GM12874 (cell line): ENCODE measurements around the gene FKBP1B.

Experiments used
- TF ChIP-seq, protein P1 (sequence below): IDR thresholded peaks from 2 replicates; pipeline ENCODE4 v1.5.1; 2011; ENCODE audit warnings: low read depth, mild to moderate bottlenecking, control low read depth, low read length, moderate library complexity; ENCODE audit not compliant: insufficient read depth

Gene FKBP1B

GRCh38 chr2:24054366-24055010, 4.9 kb downstream of the FKBP1B start:
- TF ChIP-seq, protein P1, sequence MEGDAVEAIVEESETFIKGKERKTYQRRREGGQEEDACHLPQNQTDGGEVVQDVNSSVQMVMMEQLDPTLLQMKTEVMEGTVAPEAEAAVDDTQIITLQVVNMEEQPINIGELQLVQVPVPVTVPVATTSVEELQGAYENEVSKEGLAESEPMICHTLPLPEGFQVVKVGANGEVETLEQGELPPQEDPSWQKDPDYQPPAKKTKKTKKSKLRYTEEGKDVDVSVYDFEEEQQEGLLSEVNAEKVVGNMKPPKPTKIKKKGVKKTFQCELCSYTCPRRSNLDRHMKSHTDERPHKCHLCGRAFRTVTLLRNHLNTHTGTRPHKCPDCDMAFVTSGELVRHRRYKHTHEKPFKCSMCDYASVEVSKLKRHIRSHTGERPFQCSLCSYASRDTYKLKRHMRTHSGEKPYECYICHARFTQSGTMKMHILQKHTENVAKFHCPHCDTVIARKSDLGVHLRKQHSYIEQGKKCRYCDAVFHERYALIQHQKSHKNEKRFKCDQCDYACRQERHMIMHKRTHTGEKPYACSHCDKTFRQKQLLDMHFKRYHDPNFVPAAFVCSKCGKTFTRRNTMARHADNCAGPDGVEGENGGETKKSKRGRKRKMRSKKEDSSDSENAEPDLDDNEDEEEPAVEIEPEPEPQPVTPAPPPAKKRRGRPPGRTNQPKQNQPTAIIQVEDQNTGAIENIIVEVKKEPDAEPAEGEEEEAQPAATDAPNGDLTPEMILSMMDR = no peak

- TF ChIP-seq, protein P1 = no peak
Measured at GRCh38 chr2:24055750-24056149, 6.2 kb downstream of the FKBP1B start.

- TF ChIP-seq, protein P1 = no peak
Measured at GRCh38 chr2:24058564-24059271, 9.2 kb downstream of the FKBP1B start.

DNA sequence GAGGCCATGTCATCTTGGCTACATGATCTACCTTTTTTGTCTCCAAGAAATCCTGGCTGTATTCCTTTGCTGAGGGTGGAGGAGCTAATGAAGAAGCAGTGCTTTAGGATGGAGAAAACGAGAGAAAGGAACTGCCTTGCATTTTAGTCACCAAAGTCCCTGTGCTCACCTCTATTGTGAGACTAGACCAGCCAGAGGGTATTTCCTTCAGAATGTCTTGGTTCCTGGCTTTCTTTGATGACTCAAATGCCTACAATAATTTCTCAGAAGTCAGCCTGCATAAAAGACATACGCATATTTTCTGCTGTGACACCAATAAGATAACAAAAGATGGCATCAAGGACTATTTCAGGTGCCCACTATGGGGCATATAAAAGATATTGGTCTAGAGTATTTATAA, 15.8 kb downstream of the FKBP1B start:
- TF ChIP-seq, protein P1 = no peak

GRCh38 chr2:24072259-24072658, 22.7 kb downstream of the FKBP1B start:
- TF ChIP-seq, protein P1 = no peak

GRCh38 chr2:24073816-24074215, 24.3 kb downstream of the FKBP1B start:
- TF ChIP-seq, protein P1 = no peak

DNA sequence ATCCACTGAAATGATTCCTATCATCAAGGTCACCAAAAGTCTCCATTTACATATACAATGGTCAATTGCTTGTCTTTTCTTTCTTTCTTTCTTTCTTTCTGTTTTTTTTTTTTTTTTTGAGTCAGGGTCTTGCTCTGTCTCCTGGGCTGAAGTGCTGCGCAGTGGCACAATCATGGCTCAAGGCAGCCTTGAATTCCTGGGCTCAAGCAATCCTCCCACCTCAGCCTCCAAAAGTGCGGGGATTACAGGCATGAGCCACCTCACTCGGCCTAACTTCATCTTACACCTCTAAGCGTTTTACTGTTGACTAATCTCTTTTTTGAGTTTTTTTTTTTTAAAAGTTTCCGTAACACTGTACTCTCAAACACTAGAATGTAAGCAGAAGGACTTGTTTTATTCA, 25.7 kb downstream of the FKBP1B start:
- TF ChIP-seq, protein P1 = no peak
